ENCODE data around the gene UNC119B.

- TF ChIP-seq CTCF (IDR thresholded peaks at IDR 0.05) (no peak), POLR2A (IDR thresholded peaks at IDR 0.05) (no peak)
Measured at GRCh38 chr12:120662879-120663278, 47.4 kb upstream of the UNC119B start.
